Keratinocyte (primary cell): Measurements from ENCODE around the gene ZNF329. TPM values are rescaled to one million over a fixed set of nuclear protein-coding genes. Genes with fewer than 3 reads are reported as not detected.
"Not testable (repeated sequence)": the region's sequence is repeated elsewhere in the genome, so short reads cannot be mapped to it uniquely, and the experiment has no call there.

ENCODE experiments used
- DNase-seq: peaks from one replicate; pipeline ENCODE4 v3.0.0-alpha.2; 2011; ENCODE audit warnings: low read depth, missing footprints, low spot score
- FAIRE-seq: peaks from 2 replicates; lab custom pipeline; 2011; peaks lifted over from hg19 to GRCh38; lab: Jason Lieb, UNC
- H2AFZ ChIP-seq: 2 replicates; pipeline ENCODE4 v1.6.0; 2012; ENCODE audit warnings: low read length, control low read depth, inconsistent platforms; ENCODE audit not compliant: control insufficient read depth
- H3K27ac ChIP-seq: 2 replicates; pipeline ENCODE4 v1.5.1; 2011; ENCODE audit warnings: low read length; ENCODE audit not compliant: control insufficient read depth, insufficient read depth
- H3K27me3 ChIP-seq: 3 replicates; pipeline ENCODE4 v1.6.0; 2011; ENCODE audit warnings: low read length; ENCODE audit not compliant: control insufficient read depth, insufficient read depth; ENCODE audit errors: extremely low read depth
- H3K36me3 ChIP-seq, 2 experiments: 2 replicates in 1 of 2; 3 replicates in 1 of 2; pipeline ENCODE4 v1.5.1; 2011; ENCODE audit warnings: low read length in 2 of 2, mild to moderate bottlenecking in 1 of 2; ENCODE audit not compliant: control insufficient read depth in 2 of 2, insufficient read depth in 2 of 2; ENCODE audit errors: extremely low read depth in 1 of 2
- H3K4me1 ChIP-seq: 3 replicates; pipeline ENCODE4 v1.5.1; 2011; ENCODE audit warnings: low read length; ENCODE audit not compliant: control insufficient read depth, insufficient read depth; ENCODE audit errors: extremely low read depth
- H3K4me2 ChIP-seq: 3 replicates; pipeline ENCODE4 v1.6.0; 2011; ENCODE audit warnings: low read depth, low read length; ENCODE audit not compliant: control insufficient read depth, insufficient read depth; ENCODE audit errors: extremely low read depth
- H3K4me3 ChIP-seq, 3 experiments: fragments of 200-600 bp in 1 of 3; sonication (generic) in 1 of 3; 2 replicates in 2 of 3; 3 replicates in 1 of 3; pipeline ENCODE4 v1.5.1; 2011 to 2016; ENCODE audit warnings: low read length in 3 of 3, mild to moderate bottlenecking in 3 of 3, control low read depth in 2 of 3, inconsistent platforms in 1 of 3, low read depth in 1 of 3, mixed read lengths in 1 of 3, mixed run types in 1 of 3, moderate library complexity in 1 of 3; ENCODE audit not compliant: control insufficient read depth in 2 of 3, insufficient read depth in 2 of 3; ENCODE audit errors: extremely low read depth in 1 of 3
- H3K79me2 ChIP-seq: 2 replicates; pipeline ENCODE4 v1.6.0; 2012; ENCODE audit warnings: low read length; ENCODE audit not compliant: control insufficient read depth, insufficient read depth
- H3K9ac ChIP-seq: 3 replicates; pipeline ENCODE4 v1.6.0; 2011; ENCODE audit warnings: low read length; ENCODE audit not compliant: control insufficient read depth, insufficient read depth; ENCODE audit errors: extremely low read depth
- H3K9me1 ChIP-seq: 3 replicates; pipeline ENCODE4 v1.6.0; 2011; ENCODE audit warnings: low read length; ENCODE audit not compliant: control insufficient read depth, insufficient read depth; ENCODE audit errors: extremely low read depth
- H3K9me3 ChIP-seq: 2 replicates; pipeline ENCODE4 v1.5.1; 2012; ENCODE audit warnings: low read depth, low read length; ENCODE audit not compliant: control insufficient read depth
- H4K20me1 ChIP-seq: 3 replicates; pipeline ENCODE4 v1.6.0; 2011; ENCODE audit warnings: low read length; ENCODE audit not compliant: control insufficient read depth, insufficient read depth; ENCODE audit errors: extremely low read depth
- EZH2 ChIP-seq: IDR thresholded peaks from one replicate; pipeline ENCODE4 v1.6.1; 2012; ENCODE audit warnings: inconsistent platforms, mild to moderate bottlenecking, low read length, moderate library complexity
- dilution Hi-C: fragments of 300-500 bp; cut with MboI; formaldehyde crosslinking; loops from one replicate; pipeline ENCODE4 v1.7.0; 2020; ENCODE audit warnings: low sequenced_read_pairs; ENCODE audit not compliant: extremely low pct_ligation_motif_present
- polyA plus RNA-seq, 5 experiments: library from polyadenylated mRNA; depleted of rRNA in 3 of 5; stranded (reverse) in 3 of 5; stranded (forward) in 1 of 5; unstranded in 1 of 5; fragments of >200 nt; gene quantifications; 1 replicate in 1 of 5; 2 replicates in 3 of 5; 3 replicates in 1 of 5; pipeline versions ENCODE4 v1.2.1 to v1.2.3, GENCODE V29; 2011 to 2012; ENCODE audit warnings: missing spikeins in 2 of 5, low read depth in 1 of 5, low replicate concordance in 1 of 5
- TF ChIP-seq, protein P1 (sequence below), 3 experiments: IDR thresholded peaks in 1 of 3; conservative IDR thresholded peaks in 1 of 3; optimal IDR thresholded peaks in 1 of 3; 2 replicates in 2 of 3; 3 replicates in 1 of 3; pipeline versions ENCODE3 to v1.5.1; 2011; ENCODE audit warnings: low read length in 3 of 3, mild to moderate bottlenecking in 3 of 3, moderate library complexity in 2 of 3, control low read depth in 1 of 3, inconsistent platforms in 1 of 3; ENCODE audit not compliant: insufficient read depth in 2 of 3; ENCODE audit errors: extremely low read depth in 1 of 3

Gene ZNF329
- polyA plus RNA-seq, 1 donor (not counting 4 experiments of a cell fraction or from before 2014, with no cell fraction given): 8.5 TPM

- Histone ChIP-seq H3K4me2 (peak overlapping the region; percentile 79), H3K36me3 (no peaks in the 10 kb centered on the region), H3K9ac (no peak overlapping the region), H3K27ac (no peak overlapping the region), H3K9me3 (no peaks in the 10 kb centered on the region), H3K4me1 (peaks cover 9% of the 10 kb centered on the region), H2AFZ (no peak overlapping the region), H3K9me1 (no peaks in the 10 kb centered on the region), H3K79me2 (peaks cover 20% of the 10 kb centered on the region), H3K4me3 (no peak overlapping the region), H4K20me1 (no peaks in the 10 kb centered on the region), H3K27me3 (no peaks in the 10 kb centered on the region)
- TF ChIP-seq, protein P1, sequence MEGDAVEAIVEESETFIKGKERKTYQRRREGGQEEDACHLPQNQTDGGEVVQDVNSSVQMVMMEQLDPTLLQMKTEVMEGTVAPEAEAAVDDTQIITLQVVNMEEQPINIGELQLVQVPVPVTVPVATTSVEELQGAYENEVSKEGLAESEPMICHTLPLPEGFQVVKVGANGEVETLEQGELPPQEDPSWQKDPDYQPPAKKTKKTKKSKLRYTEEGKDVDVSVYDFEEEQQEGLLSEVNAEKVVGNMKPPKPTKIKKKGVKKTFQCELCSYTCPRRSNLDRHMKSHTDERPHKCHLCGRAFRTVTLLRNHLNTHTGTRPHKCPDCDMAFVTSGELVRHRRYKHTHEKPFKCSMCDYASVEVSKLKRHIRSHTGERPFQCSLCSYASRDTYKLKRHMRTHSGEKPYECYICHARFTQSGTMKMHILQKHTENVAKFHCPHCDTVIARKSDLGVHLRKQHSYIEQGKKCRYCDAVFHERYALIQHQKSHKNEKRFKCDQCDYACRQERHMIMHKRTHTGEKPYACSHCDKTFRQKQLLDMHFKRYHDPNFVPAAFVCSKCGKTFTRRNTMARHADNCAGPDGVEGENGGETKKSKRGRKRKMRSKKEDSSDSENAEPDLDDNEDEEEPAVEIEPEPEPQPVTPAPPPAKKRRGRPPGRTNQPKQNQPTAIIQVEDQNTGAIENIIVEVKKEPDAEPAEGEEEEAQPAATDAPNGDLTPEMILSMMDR (optimal IDR thresholded peaks at IDR 0.05 in 1 of 3, IDR thresholded peaks at IDR 0.05 in 1 of 3, conservative IDR thresholded peaks at IDR 0.05 in 1 of 3; ENCODE audit: extremely low read depth in 1 of 3, insufficient read depth in 2 of 3, low read length in 3 of 3): no peak
- no peak for TF ChIP-seq EZH2
- no peak for FAIRE-seq
- dilution Hi-C loops: no loop called here
- DNase-seq: no peak
Measured at GRCh38 chr19:58153386-58153785, 2.8 kb upstream of the ZNF329 start.

DNA sequence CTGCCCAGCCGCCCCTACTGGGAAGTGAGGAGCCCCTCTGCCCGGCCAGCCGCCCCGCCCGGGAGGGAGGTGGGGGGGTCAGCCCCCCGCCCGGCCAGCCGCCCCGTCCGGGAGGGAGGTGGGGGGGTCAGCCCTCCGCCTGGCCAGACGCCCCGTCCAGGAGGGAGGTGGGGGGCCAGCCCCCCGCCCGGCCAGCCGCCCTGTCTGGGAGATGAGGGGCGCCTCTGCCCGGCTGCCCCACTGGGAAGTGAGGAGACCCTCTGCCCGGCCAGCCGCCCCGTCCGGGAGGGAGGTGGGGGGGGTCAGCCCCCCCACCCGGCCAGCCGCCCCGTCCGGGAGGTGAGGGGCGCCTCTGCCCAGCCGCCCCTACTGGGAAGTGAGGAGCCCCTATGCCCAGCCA lies 3.1 kb downstream of the ZNF329 start:
- H3K9me3 ChIP-seq, H3K27me3 ChIP-seq, H3K9ac ChIP-seq, H2AFZ ChIP-seq, H3K4me3 ChIP-seq, FAIRE-seq, H3K4me2 ChIP-seq, H3K36me3 ChIP-seq, dilution Hi-C loops, H3K27ac ChIP-seq, H3K9me1 ChIP-seq, H4K20me1 ChIP-seq, DNase-seq, H3K4me1 ChIP-seq: not testable (repeated sequence)
- peaks cover 30% of the 10 kb centered on the region for H3K79me2 ChIP-seq

- no peak for FAIRE-seq
- Histone ChIP-seq H3K4me2 (no peak overlapping the region), H3K27ac (no peak overlapping the region), H2AFZ (no peak overlapping the region), H4K20me1 (no peaks in the 10 kb centered on the region), H3K4me3 (no peak overlapping the region), H3K9ac (no peak overlapping the region), H3K27me3 (no peaks in the 10 kb centered on the region), H3K9me3 (peaks cover 8% of the 10 kb centered on the region), H3K79me2 (peaks cover 30% of the 10 kb centered on the region), H3K4me1 (peaks cover 5% of the 10 kb centered on the region), H3K36me3 (peaks cover 4 to 5% of the 10 kb centered on the region in 2 experiments), H3K9me1 (no peaks in the 10 kb centered on the region)
- dilution Hi-C loops: no loop called here
- TF ChIP-seq EZH2: no peak
- TF ChIP-seq, protein P1 (optimal IDR thresholded peaks at IDR 0.05 in 1 of 3, IDR thresholded peaks at IDR 0.05 in 1 of 3, conservative IDR thresholded peaks at IDR 0.05 in 1 of 3; ENCODE audit: extremely low read depth in 1 of 3, insufficient read depth in 2 of 3, low read length in 3 of 3): no peak
- DNase-seq: no peak
Measured at GRCh38 chr19:58145849-58146248, 4.7 kb downstream of the ZNF329 start.
